GM12878 (cell line): ENCODE measurements around the gene LMO7. TPM values are rescaled to one million over a fixed set of nuclear protein-coding genes. Genes with fewer than 3 reads are reported as not detected.

Experiments
- CREB1 ChIP-seq: IDR thresholded peaks from 2 replicates; pipeline ENCODE4 v1.6.1; 2012; ENCODE audit warnings: low read depth, mild to moderate bottlenecking, inconsistent platforms
- ETV6 ChIP-seq, 2 experiments: fragments of 450-650 bp in 1 of 2; IDR thresholded peaks in 1 of 2; conservative IDR thresholded peaks in 1 of 2; 2 replicates each; pipeline ENCODE4 v1.6.1; 2014; ENCODE audit warnings: antibody characterized with exemption in 1 of 2, borderline replicate concordance in 1 of 2, low read depth in 1 of 2, mild to moderate bottlenecking in 1 of 2, moderate library complexity in 1 of 2
- FOXM1 ChIP-seq: IDR thresholded peaks from 2 replicates; pipeline ENCODE4 v1.6.1; 2012; ENCODE audit warnings: low read depth, mild to moderate bottlenecking, inconsistent platforms, low read length, moderate library complexity
- JUNB ChIP-seq: IDR thresholded peaks from 2 replicates; pipeline ENCODE4 v1.6.1; 2016; ENCODE audit warnings: antibody characterized with exemption, mild to moderate bottlenecking
- MTA2 ChIP-seq: fragments of 450-650 bp; IDR thresholded peaks from 2 replicates; pipeline ENCODE4 v1.6.1; 2016; ENCODE audit warnings: low read depth, mild to moderate bottlenecking, moderate library complexity
- MTA3 ChIP-seq: IDR thresholded peaks from 2 replicates; pipeline ENCODE4 v1.6.1; 2012; ENCODE audit warnings: low read length, inconsistent platforms, borderline replicate concordance
- NFIC ChIP-seq: IDR thresholded peaks from 2 replicates; pipeline ENCODE4 v1.6.1; 2012; ENCODE audit warnings: low read depth, mild to moderate bottlenecking, inconsistent platforms, low read length, moderate library complexity
- NKRF ChIP-seq: fragments of 450-650 bp; conservative IDR thresholded peaks from 2 replicates; pipeline ENCODE4 v1.6.1; 2017; ENCODE audit warnings: mild to moderate bottlenecking, moderate library complexity
- SKIL ChIP-seq: fragments of 450-650 bp; IDR thresholded peaks from 2 replicates; pipeline ENCODE4 v1.6.1; 2017; ENCODE audit warnings: mild to moderate bottlenecking, low read depth, inconsistent platforms; ENCODE audit not compliant: poor library complexity, severe bottlenecking
- TCF3 ChIP-seq: IDR thresholded peaks from 2 replicates; pipeline ENCODE4 v1.6.1; 2012; ENCODE audit warnings: low read depth, mild to moderate bottlenecking, low read length, borderline replicate concordance; ENCODE audit not compliant: insufficient read depth
- ZNF217 ChIP-seq: fragments of 450-650 bp; IDR thresholded peaks from 2 replicates; pipeline ENCODE4 v1.6.1; 2017; ENCODE audit warnings: antibody characterized with exemption, mild to moderate bottlenecking
- polyA plus RNA-seq, 11 experiments: library from polyadenylated mRNA; depleted of rRNA in 4 of 11; unstranded in 6 of 11; stranded (reverse) in 5 of 11; fragments of >200 nt; fragmentation: Nextera tagmentation in 4 of 11; fragmentation: Illumina TruSeq in 1 of 11; extraction: Ambion mirVana in 4 of 11; extraction: Trizol in 1 of 11; gene quantifications; 1 replicate in 1 of 11; 2 replicates in 10 of 11; pipeline versions ENCODE4 v1.2.1 to v1.2.3, GENCODE V29; 2011 to 2016; ENCODE audit warnings: inconsistent platforms in 2 of 11, missing spikeins in 2 of 11, low read depth in 1 of 11
- total RNA-seq, 4 experiments: library from RNA; depleted of rRNA in 3 of 4; stranded (reverse); fragments of >200 nt in 3 of 4; fragmentation: Illumina TruSeq in 1 of 4; extraction: Trizol in 1 of 4; gene quantifications; 2 replicates each; pipeline versions ENCODE4 v1.2.1 to v1.2.3, GENCODE V29; 2013 to 2021

LMO7 gene
- total and polyA plus RNA-seq, 10 of the 15 experiments (the other 5 are each of a cell fraction or from before 2014, with no cell fraction given): 8.5 to 67.8 (median 36.8) TPM

- TF ChIP-seq MTA3: no peak
- TF ChIP-seq MTA2: no peak
- no peak for TF ChIP-seq ZNF217
- no peak for TF ChIP-seq ETV6 (conservative IDR thresholded peaks at IDR 0.05 in 1 of 2, IDR thresholded peaks at IDR 0.05 in 1 of 2; ENCODE audit: borderline replicate concordance in 1 of 2, low read depth in 1 of 2)
- TF ChIP-seq FOXM1: no peak
- no peak for TF ChIP-seq NKRF
- no peak for TF ChIP-seq NFIC
- no peak for TF ChIP-seq CREB1
- no peak for TF ChIP-seq SKIL
- no peak for TF ChIP-seq JUNB
- TF ChIP-seq TCF3: no peak
Measured at GRCh38 chr13:75802161-75802560, 166.0 kb downstream of the LMO7 start (continued).
